HG03066 (cell line): ENCODE results near the gene AKT3.
"Not testable (repeated sequence)": the region's sequence is repeated elsewhere in the genome, so short reads cannot be mapped to it uniquely, and the experiment has no call there.

Experiments used
- ATAC-seq: cut with Tn5 transposase; IDR thresholded peaks from one replicate; pipeline ENCODE4 v1.9.1; 2021; ENCODE audit warnings: low read depth; ENCODE audit not compliant: unreplicated experiment

Gene AKT3

GRCh38 chr1:243713470-243714186, 136.4 kb downstream of the AKT3 start:
- ATAC-seq = no peak

- ATAC-seq = no peak
These were observed 137.1 kb downstream of the AKT3 start for GRCh38 chr1:243712941-243713340.

GRCh38 chr1:243712242-243712641, 137.8 kb downstream of the AKT3 start:
- no peak for ATAC-seq

- ATAC-seq = no peak
These were observed 139.6 kb downstream of the AKT3 start for GRCh38 chr1:243710467-243710866.

- no peak for ATAC-seq
These were observed 141.8 kb downstream of the AKT3 start for GRCh38 chr1:243708210-243708609.

GRCh38 chr1:243706563-243706962, 143.5 kb downstream of the AKT3 start:
- ATAC-seq = no peak

- ATAC-seq = no peak
These were observed 144.5 kb downstream of the AKT3 start for GRCh38 chr1:243705585-243705984.

- no peak for ATAC-seq
These were observed 148.2 kb downstream of the AKT3 start for GRCh38 chr1:243701872-243702271.

- no peak for ATAC-seq
These were observed 156.2 kb downstream of the AKT3 start for GRCh38 chr1:243693800-243694199.

GRCh38 chr1:243686159-243686558, 163.9 kb downstream of the AKT3 start:
- ATAC-seq = no peak

GRCh38 chr1:243680860-243681259, 169.2 kb downstream of the AKT3 start:
- no peak for ATAC-seq

- ATAC-seq = no peak
These were observed 177.4 kb downstream of the AKT3 start for GRCh38 chr1:243672539-243673074.

GRCh38 chr1:243667591-243667990, 182.5 kb downstream of the AKT3 start:
- ATAC-seq = peak; percentile 73

- no peak for ATAC-seq
These were observed 182.9 kb downstream of the AKT3 start for GRCh38 chr1:243667133-243667532.

GRCh38 chr1:243663651-243664050, 186.4 kb downstream of the AKT3 start:
- no peak for ATAC-seq

- ATAC-seq = not testable (repeated sequence)
These were observed 187.9 kb downstream of the AKT3 start for GRCh38 chr1:243662169-243662568.

- ATAC-seq = no peak
These were observed 191.4 kb downstream of the AKT3 start for GRCh38 chr1:243658594-243659105.

- no peak for ATAC-seq
These were observed 192.2 kb downstream of the AKT3 start for GRCh38 chr1:243657793-243658192.

- not testable (repeated sequence) for ATAC-seq
These were observed 200.5 kb downstream of the AKT3 start for GRCh38 chr1:243649530-243649929.

GRCh38 chr1:243646841-243647240, 203.2 kb downstream of the AKT3 start:
- no peak for ATAC-seq

GRCh38 chr1:243645281-243645680, 204.8 kb downstream of the AKT3 start:
- no peak for ATAC-seq

GRCh38 chr1:243642936-243643335, 207.1 kb downstream of the AKT3 start:
- ATAC-seq = no peak
